Bladder microvascular endothelial cell (primary cell): ENCODE results near the gene PDZD7. TPM values are rescaled to one million over a fixed set of nuclear protein-coding genes. Genes with fewer than 3 reads are reported as not detected.

ENCODE experiments used
- total RNA-seq: library from RNA; depleted of rRNA; stranded (reverse); fragments of >200 nt; gene quantifications from 2 replicates; pipeline ENCODE4 v1.2.3, GENCODE V29; 2014

Gene PDZD7
- 0.16 and 0.44 TPM in 2 replicates for total RNA-seq

GRCh38 chr10:101031128-101031795 lies at the start of gene PDZD7, which contains the start of gene SFXN3:
Gene PDZD7 (minus strand): TSS chr10:101031129. CDS start chr10:101030219, 910 bp downstream.
Gene SFXN3 (plus strand): TSS chr10:101031234. CDS start chr10:101034695, 3,461 bp downstream.

GRCh38 chr10:101061624-101062231 lies 30.8 kb upstream of the PDZD7 start, which contains the start of gene KAZALD1:
Gene KAZALD1 (plus strand): TSS chr10:101061989. CDS start chr10:101062593, 604 bp downstream.

GRCh38 chr10:100999742-101000126 lies 31.2 kb downstream of the PDZD7 start, which contains the start of gene LZTS2:
Gene LZTS2 (plus strand): TSS chr10:100999808. CDS start chr10:101002539, 2,731 bp downstream.

GRCh38 chr10:100986952-100987684 lies 43.8 kb downstream of the PDZD7 start, which contains the start of the genes MRPL43 and TWNK:
Gene MRPL43 (minus strand): TSS chr10:100987497. CDS start chr10:100987443, 54 bp downstream.
Gene TWNK (plus strand): TSS chr10:100987543. CDS start chr10:100988211, 668 bp downstream.

DNA sequence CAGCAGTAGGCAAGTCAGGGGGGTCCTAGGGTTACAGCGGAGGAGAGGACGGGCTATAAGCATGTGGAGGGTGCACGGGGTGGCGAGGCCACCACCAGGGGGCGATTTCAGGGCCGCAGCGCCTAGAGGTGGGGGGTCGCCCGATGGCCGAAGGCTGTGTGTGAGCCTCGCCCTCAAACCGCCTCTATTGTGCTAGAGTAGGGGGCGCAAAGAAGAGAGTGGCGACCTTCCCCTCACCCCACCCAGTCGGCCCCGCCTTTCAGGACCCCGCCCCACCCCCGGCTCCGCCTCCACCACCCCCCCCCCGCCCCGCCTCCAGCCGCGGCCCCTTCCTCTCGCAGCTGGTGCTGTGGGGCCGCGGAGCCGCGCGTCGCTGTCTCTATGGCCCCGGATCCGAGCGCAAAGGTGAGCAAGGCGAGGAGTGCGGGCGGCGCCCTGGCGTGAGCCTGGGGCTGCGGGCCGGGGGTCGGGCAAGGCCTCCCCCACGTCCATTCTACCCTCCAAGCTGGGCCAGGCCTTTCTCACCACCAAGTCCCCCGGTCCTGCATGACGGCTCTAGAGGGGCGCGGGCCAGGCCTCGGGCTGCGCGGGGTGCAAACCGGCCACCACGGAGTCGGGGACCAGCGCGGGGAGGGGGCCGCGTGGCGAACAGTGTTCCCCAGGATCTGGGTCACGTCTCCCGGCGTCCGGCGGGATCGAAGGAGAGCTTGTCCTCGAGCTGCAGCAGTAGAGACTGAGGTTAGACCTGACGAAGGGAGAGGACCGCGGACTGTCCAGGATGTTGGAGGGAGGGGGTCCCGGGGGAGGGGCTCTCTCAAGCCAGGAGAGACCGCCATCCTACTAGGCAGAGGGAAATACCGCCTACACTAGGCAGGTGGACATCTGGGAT lies 61.5 kb downstream of the PDZD7 start, which contains the start of gene SEMA4G:
Gene SEMA4G (plus strand): TSS at position 318 of the 889 bp plus-strand sequence. CDS start 3,409 bp downstream, outside the sequence.

Other genes starting within 250 kb of the PDZD7 start
- 17.2 and 31.5 TPM in 2 replicates for gene SLF2, start 118.2 kb downstream of the PDZD7 start, total RNA-seq
- gene SEMA4G, start 61.6 kb downstream of the PDZD7 start, total RNA-seq = 1.8 and 2.8 TPM in 2 replicates
- gene MRPL43, start 43.6 kb downstream of the PDZD7 start, total RNA-seq = 38.6 and 48.6 TPM in 2 replicates
- 3.7 and 11.5 TPM in 2 replicates for gene TWNK, start 43.6 kb downstream of the PDZD7 start, total RNA-seq
- 40.8 and 47.3 TPM in 2 replicates for gene LZTS2, start 31.3 kb downstream of the PDZD7 start, total RNA-seq
- gene SFXN3, start 105 bp upstream of the PDZD7 start, total RNA-seq = 46.9 and 81.9 TPM in 2 replicates
- gene KAZALD1, start 30.9 kb upstream of the PDZD7 start, total RNA-seq = 0.31 and 0.49 TPM in 2 replicates
- not detected in 2 replicates for gene TLX1, start 100.2 kb upstream of the PDZD7 start, total RNA-seq
- not detected in 2 replicates for gene LBX1, start 198.3 kb upstream of the PDZD7 start, total RNA-seq